Activated CD8-positive, alpha-beta memory T cell treated with anti-CD3 and anti-CD28 coated beads, Interleukin-2, amount 50 U/mL, for 4 hours (primary cell): Measurements from ENCODE around the gene SLC25A5.
"Not testable (repeated sequence)": the region's sequence is repeated elsewhere in the genome, so short reads cannot be mapped to it uniquely, and the experiment has no call there.

ENCODE experiments used
- DNase-seq: peaks from one replicate; pipeline ENCODE4 v3.0.0-alpha.2; 2020

SLC25A5 gene

GRCh38 chrX:119478504-119478903 is 10.3 kb downstream of the SLC25A5 start:
- no peak for DNase-seq

- DNase-seq: no peak
These were observed 11.6 kb downstream of the SLC25A5 start for GRCh38 chrX:119479845-119480244.

DNA sequence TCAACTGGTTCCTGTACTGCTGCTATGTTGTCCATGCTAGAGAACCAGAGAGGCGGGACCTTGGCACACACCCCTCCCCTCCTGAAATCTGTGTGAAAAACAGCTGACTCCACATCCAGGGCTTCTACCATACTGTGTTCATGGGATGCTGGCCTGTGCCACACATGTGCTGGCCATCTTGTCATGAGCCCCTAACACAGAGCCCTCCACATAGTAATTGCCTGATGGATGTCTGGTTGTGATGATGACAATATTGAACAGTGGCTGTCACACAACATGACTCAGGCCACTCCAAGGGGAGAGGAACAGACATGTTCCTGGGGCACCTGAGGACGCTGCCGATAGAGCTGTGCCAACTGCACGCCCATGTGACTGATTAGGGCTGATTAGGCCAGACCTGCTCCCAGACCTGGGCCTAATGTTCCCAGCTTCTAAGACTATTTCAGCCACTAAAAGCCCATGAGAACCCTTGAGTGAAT is 13.1 kb downstream of the SLC25A5 start:
- no peak for DNase-seq

DNA sequence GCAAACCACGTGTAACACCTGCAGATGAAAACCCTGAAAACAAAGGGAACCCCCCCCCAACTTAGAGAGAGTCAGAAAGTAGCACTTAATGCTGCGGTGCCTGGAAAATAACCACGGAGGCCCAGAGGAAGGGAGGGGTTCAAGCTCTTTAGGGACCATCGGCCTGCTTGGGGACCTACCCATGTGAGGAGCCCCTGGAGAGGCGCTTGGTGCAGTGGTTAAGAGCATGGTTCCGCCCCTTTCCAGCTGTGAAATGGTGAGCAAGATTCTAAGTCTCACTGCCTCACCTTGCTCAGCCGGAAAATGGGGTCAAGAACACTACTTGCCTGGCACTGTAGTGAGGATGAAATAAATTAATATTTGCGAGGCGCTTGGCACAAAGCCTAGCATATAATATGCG is 13.8 kb downstream of the SLC25A5 start:
- no peak for DNase-seq

DNA sequence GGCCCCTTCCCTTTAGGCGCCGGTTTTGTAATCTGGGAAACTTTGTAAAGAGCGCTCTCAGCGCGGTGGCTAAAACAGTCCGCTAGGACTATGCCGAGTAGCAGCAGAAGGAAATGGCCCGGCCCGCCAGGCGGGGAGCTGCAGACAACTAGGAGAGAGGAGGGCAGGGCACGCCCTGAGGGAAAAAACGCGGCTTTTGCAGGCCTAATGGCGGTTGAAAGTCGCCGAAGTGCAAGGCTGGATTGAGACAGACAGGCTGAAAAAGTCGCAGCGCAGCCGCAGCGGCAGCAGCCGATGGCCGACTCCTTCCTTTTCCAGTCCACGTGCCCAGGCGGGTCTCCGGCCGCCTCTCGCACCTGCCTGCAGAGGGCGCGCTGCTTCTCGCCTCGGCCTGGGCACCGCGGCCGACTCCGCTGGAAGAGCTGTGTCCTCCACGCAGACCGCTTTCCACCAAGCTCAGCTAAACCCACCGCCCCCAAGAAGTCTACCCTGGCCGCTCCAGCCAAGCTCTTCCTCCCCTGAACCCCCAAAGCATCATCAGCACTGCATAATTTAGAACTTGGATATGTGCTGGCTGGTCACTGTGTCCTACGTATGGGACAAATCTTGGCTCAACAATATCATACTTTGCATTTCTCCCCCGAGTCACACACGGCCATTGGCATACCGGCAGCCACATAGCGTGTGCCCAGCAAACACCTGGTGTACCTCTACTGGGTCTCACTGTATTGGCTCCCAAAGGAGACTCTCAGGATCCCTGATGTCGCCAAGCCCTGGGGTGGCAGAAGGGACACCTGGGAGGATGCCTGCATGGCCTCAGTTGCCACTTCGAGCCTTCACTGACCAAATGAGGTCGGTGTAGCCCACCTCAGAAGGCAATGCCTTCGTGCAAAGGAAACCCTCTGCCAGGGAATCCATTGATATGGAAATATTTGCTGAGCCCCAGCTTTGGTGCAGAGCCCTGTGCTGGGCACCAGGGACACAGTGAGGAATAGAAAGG is 14.5 kb downstream of the SLC25A5 start:
- DNase-seq: peak; percentile 66

GRCh38 chrX:119486745-119487144 is 18.5 kb downstream of the SLC25A5 start:
- DNase-seq: no peak

GRCh38 chrX:119487766-119488165 is 19.5 kb downstream of the SLC25A5 start:
- not testable (repeated sequence) for DNase-seq

- peak; percentile 28 for DNase-seq
These were observed 20.5 kb downstream of the SLC25A5 start for GRCh38 chrX:119488749-119489148.

- no peak for DNase-seq
These were observed 21.2 kb downstream of the SLC25A5 start for GRCh38 chrX:119489212-119490074.

DNA sequence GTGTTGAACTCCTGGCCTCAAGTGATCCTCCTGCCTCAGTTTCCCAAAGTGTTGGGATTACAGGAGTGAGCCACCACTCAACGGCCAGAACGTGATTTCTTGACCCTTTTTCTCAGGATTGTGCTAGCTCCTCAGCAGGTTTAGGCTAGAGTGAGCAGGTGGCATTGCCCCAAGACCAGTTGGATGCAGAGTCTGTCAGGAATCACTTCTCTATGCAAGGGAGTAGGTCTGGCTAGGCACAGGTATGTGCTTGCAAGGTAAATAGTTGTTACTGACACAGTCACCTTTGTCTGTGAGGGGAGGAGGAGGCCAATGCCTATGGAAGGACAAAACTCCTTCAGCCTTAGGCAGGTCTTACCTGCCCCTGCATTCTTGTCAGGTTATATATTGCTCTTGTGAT is 24.2 kb downstream of the SLC25A5 start:
- no peak for DNase-seq

GRCh38 chrX:119493851-119494495 is 25.7 kb downstream of the SLC25A5 start:
- not testable (repeated sequence) for DNase-seq

DNA sequence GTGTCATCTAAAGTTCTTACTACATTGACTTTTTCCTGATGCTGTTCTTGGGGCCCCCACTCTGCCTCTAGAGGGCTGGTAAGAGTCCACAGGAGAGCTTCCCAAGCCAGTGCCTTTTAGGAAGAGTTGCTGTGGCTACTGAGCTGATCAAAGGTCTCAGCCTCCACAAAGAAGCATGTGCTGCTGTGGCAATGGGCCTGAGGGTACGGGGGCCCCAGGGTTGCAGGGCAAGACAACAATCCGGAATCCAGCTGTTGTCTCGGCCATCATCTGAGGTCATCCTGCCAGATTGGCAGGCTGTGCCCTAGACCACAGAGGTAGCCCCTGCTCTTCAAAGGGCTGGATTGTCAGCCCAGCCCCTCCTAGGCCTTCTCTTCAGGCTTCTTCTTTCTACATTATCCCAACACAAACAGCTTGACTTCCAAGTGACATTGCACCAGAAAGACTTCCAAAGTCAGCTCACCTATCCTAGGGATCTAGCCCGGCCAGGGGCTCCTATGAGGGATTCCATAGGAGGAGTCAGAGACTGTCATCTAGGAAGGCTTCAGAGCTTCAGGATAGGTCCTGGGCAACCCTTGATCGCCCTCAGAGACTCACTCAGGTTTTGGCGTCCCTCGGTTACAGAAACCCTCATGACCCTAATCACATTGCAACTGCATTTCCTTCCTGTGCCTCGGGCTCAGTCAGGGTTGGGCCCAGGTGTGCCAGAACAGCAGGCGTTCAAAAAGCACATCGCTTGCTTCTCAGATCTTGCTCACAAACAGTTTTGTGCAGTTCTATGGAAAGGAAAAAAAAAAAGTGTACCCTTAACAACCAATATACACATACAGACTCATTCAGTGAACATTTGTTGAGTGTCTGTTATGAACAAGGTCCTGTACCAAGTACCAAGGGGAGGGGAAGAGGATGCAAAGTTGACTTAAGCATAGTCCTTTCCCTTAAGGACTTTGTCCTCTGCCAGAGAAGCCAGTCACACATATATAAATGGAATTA is 27.8 kb downstream of the SLC25A5 start:
- no peak for DNase-seq

DNA sequence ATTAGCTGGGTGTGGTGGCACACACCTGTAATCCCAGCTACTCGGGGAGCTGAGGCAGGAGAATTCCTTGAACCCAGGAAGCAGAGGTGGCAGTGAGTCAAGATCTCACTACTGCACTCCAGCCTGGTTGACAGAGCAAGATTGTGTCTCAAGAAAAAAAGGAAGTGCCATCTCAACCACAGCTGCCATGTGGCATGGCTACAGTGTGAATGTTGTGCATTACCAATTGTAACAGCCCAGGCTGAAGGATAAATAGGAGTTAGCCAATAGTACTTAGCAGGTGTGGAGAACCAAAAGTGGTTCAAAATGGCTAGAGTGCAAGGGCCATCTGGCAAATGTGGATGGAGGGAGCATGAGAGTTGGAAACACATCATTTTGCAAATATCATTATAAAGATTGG is 28.9 kb downstream of the SLC25A5 start:
- DNase-seq: no peak

DNA sequence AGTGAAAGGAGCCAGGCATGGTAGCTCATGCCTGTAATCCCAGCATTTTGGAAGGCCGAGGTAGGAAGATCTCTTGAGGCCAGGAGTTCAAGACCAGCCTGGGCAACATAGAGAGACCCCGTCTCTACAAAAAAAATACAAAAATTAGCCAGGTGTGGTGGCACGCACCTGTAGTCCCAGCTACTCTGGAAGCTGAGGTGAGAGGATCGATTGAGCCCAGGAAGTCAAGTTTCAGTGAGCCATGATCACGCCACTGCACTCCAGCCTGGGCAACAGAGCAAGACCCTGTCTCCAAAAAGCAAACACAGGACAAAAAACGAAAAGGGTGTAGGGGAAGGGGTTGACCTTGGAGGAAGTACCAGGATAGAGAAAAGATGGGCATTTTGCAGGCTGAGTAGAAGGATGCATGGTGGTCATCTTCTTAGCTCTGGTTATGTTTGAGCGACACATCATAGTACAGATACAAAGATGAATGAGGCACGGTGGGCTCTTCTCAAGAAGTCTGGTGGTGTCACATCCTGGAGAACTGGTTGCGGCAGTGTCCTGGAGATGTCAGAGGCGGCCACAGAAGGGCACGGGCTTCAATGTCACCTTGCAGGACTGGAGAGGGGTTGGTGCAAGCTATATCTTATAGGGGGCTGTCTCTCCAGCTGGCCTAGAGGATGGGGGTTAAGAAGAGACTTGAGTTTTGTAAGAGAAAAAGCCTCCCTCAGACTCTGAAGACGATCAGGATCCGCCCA is 32.0 kb downstream of the SLC25A5 start:
- DNase-seq: no peak

DNA sequence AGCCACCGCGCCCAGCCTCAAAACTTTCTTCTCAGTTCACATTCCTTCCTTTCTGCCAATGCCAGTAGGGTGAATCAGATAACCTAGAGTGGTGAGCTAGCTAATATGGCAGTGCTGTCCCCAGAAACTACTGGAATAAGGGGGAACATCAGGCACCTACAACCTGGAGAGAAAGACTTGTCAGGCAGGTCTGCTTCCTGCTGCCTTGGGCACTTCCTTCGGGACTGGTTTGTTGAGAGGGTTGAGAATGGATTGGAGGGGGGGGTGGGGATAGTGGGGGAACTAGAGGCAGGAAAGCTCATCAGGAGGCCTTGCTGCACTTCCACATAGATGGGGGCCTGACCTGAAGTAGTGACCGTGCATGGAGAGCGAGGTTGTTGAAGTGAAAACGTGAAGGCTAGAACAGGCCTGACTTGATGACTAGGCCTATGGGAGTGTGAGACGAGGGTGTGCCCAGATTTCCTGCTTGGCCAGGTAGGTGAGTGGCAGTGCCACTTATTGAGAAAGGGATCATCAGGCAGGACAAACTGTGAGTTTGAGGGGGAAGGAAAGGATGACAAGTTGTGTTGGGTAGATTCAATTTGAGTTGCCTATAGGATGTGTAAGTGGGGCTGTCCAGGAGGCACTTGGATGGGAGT is 33.4 kb downstream of the SLC25A5 start:
- DNase-seq: no peak

DNA sequence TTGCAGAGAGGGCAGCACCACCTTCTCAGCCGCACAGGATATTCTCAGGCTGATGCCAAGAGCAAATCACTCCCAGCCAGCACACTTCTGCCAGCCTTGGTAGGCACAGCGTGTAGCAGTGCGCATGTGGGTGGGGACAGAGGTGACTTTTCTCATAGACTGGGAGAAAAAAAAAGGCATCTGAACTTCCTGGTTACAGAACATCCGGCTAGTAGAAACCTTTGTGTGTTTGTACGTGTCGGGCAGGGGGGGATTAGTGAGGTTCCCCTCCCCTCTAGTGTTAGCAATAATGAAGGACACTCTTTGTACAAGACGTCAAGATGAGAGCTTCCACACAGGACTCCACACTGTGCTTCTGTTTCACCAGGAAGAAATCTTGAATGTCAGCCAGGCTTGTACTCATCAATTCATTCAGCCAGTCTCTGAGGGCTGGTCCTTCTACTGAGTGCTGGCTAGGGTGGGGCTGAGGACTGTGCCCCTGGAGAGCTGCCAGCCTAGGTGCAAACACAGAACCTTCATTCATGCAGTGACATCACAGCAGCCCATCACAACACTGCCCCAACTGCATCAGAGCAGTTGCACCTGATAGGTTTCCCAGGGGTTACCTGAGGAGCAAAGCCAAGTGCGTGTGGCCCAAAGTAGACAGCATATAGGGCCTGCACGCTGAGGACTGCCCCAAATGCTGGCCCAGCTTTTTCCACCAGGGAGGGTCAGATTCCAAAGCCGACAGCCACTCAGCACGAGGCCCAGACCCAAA is 34.7 kb downstream of the SLC25A5 start:
- no peak for DNase-seq

DNA sequence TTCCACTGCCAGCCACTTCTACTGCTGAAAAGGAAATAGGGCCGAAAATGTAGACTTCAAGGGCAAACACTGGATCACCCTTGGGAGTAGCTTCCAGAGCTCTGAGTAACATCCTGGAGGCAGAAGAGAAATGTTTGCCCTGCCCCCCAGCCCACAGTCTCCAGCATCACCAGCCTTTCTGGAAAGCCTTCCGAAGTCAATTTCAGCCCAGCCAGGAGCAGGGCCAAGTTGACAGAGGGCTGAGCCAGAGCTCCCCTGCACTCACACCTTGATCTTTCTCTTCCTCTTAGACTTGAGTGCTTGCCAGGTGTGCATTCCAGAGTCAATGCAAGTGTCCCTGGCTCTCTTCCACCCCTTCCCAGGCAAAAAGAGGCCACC is 35.2 kb downstream of the SLC25A5 start:
- DNase-seq: no peak

DNA sequence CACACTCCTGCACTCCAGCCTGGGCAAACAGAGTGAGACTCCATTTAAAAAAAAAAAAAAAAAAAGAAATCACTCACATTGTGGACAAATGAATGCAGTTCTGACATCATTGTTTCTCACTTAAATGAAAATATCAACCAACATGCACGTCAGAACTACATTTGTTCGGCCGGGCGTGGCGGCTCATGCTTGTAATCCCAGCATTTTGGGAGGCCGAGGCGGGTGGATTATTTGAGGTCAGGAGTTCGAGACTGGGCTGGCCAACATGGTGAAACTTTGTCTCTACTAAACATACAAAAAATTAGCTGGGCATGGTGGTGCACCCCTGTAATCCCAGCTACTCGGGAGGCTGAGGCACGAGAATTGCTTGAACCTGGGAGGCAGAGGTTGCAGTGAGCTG is 36.9 kb downstream of the SLC25A5 start:
- not testable (repeated sequence) for DNase-seq

GRCh38 chrX:119505945-119506344 is 37.7 kb downstream of the SLC25A5 start:
- no peak for DNase-seq

GRCh38 chrX:119507206-119507605 is 39.0 kb downstream of the SLC25A5 start:
- no peak for DNase-seq
